ENCODE data around the gene MRPL44. TPM values are rescaled to one million over a fixed set of nuclear protein-coding genes. Genes with fewer than 3 reads are reported as not detected.

The MRPL44 gene
- total RNA-seq, 1 donor from 2014 or later, result 49.9 TPM

DNA sequence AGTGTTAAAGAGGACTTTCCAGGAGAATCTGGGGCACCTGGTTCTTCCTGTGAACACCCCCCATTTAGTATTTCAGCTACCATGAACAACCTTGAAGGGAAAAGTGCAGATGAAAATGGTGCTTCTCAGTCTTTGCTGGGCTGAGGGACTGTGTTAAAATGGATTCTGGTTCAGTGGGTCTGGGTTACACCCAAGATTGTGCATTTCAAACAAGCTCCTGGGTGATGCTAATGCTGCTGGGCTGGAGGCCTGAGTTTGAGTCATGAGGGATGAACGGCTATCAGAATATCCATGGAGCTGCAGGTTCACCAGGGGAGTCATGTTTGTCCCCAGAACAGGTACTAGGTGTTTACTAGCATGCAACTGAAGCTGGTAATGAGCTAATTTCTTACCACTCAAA is 24.0 kb downstream of the MRPL44 start:
- H3K4me3 ChIP-seq (ENCODE audit: low read depth, low read length), result no peak overlapping the region
- DNase-seq (ENCODE audit: low read depth), result no peak
- TF ChIP-seq, protein P1, sequence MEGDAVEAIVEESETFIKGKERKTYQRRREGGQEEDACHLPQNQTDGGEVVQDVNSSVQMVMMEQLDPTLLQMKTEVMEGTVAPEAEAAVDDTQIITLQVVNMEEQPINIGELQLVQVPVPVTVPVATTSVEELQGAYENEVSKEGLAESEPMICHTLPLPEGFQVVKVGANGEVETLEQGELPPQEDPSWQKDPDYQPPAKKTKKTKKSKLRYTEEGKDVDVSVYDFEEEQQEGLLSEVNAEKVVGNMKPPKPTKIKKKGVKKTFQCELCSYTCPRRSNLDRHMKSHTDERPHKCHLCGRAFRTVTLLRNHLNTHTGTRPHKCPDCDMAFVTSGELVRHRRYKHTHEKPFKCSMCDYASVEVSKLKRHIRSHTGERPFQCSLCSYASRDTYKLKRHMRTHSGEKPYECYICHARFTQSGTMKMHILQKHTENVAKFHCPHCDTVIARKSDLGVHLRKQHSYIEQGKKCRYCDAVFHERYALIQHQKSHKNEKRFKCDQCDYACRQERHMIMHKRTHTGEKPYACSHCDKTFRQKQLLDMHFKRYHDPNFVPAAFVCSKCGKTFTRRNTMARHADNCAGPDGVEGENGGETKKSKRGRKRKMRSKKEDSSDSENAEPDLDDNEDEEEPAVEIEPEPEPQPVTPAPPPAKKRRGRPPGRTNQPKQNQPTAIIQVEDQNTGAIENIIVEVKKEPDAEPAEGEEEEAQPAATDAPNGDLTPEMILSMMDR (conservative IDR thresholded peaks at IDR 0.05; ENCODE audit: low read depth, low read length), result no peak

DNA sequence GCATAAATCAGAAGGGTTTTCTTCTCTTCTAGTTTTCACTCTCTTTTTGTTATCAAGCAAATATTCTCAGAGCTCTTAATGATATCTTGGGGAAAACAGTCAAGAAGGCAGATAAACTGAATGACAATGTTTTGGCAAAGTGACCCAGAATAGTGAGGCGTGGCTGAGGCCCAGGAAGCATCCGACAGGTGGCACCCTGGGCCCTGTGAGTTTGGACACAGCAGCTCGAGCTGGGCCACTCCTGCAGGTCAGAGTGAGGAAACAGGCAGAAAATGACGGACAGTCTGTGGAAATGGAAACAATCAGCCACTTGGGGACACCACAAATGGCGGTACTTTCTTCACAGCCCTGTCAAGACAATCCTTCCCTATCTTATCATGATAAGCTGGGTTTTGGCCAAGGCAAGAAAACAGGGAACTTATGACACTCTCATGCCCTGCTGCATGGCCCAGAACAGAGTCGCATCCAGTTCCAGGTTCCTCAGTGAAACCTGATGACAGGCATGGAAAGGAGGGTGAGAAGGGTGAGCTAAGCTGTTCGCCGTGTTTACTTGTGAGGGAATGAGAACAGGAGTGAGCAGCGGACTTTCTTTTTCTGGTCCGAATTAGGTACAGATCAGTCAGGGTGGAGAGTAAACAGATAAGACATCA is 32.1 kb downstream of the MRPL44 start:
- TF ChIP-seq, protein P1 (conservative IDR thresholded peaks at IDR 0.05; ENCODE audit: low read depth, low read length), result peak; percentile 15
- DNase-seq (ENCODE audit: low read depth), result no peak

DNA sequence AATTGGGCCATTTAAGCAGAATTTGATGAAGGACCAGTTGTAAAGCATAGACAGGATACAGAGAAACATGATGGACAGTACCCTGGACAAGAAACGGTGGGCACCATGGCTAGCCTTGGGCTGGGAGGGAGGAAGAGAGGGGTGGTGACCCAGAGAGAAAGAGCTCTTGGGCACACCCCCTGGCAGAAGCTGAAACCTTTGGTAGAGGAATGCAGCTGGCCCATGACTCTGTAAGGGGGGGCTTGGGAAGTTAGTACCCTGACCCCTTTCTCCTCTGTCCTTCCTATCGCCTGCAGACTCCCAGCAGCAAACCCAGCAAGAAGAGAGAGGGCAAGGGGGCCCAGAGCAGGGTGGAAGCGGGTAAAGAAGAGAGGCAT is 32.6 kb downstream of the MRPL44 start:
- no peak overlapping the region for H3K4me3 ChIP-seq (ENCODE audit: low read depth, low read length)
- DNase-seq (ENCODE audit: low read depth), result no peak
- TF ChIP-seq, protein P1 (conservative IDR thresholded peaks at IDR 0.05; ENCODE audit: low read depth, low read length), result no peak

More for the DNA sequence above, 32.1 kb downstream of the MRPL44 start:
- H3K4me3 ChIP-seq (ENCODE audit: low read depth, low read length), result no peak overlapping the region

DNA sequence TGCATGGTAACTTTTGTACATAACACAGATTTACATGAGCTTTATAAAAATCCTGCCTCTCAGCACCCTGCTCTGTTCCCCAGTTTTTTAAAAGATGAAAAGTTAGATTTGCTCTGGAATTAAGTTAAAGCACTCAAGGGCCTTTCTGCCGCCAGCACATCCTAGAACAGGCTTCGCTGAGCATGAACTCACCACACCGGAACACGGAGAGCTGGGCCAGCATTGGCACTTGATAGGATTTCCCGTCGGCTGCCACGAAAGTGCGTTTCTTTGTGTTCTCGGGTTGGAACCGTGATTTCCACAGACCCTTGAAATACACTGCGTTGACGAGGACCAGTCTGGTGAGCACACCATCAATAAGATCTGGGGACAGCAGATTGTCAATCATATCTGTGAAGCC is 34.3 kb downstream of the MRPL44 start:
- TF ChIP-seq, protein P1 (conservative IDR thresholded peaks at IDR 0.05; ENCODE audit: low read depth, low read length), result no peak
- no peak overlapping the region for H3K4me3 ChIP-seq (ENCODE audit: low read depth, low read length)

DNA sequence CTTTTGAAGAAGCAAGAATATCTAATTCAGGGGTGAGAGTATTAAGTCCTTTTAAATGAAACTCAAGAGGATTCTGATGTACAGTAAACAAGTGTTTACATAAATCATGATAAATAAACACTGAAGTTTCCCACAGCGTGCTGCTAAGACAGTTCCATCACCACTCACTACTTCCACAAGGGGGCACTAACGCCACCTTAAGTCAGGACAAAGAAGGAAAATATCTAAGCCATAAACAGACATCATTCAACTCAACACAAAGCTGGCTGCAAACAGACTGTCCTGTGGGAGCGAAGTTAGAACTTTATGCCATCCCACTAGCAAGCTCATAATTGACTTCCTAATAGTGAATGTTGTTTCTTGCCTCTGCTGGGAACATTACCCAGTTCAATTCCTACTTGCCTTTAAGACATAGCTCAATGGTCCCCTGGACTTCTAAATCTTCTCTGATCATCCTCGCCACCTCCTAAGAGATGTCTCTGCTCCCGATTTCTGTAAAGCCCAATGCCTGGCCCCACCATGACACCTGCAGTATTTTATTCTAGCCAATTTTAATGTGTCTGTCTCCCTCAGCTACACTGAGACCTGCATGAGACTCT is 36.5 kb downstream of the MRPL44 start:
- TF ChIP-seq, protein P1 (conservative IDR thresholded peaks at IDR 0.05; ENCODE audit: low read depth, low read length), result peak; percentile 85
- no peak overlapping the region for H3K4me3 ChIP-seq (ENCODE audit: low read depth, low read length)
- peak; percentile 39 for DNase-seq (ENCODE audit: low read depth)

More for the DNA sequence above, 34.3 kb downstream of the MRPL44 start:
- DNase-seq (ENCODE audit: low read depth), result no peak

DNA sequence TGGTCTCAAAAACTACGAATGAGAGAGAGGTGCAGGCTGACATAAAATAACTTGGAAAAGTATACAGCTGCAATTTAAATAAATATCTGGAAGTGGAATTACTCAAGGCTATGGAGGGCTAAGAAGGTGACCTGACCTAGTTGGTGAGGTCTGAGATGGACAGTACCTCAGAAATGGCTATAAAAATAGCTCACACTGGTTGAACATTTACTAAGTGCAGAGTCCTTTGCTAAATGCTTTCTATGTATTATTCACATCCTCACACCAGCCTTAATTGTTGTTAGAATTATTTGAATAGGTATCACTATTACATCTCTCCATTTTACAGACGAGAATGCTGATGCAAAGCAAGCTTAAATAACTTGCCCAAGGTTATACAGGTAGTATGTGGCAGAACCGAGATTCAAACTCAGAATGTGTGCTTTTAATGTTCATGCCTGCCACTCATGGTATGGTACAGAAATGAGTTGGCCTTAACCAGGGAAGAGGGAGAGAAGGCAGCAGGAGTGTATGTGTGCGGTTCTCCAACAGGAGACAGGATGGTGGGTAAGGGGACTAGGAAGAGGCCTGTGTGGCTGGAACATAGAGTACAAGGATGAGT is 37.4 kb downstream of the MRPL44 start:
- TF ChIP-seq, protein P1 (conservative IDR thresholded peaks at IDR 0.05; ENCODE audit: low read depth, low read length), result no peak
- DNase-seq (ENCODE audit: low read depth), result no peak
- no peak overlapping the region for H3K4me3 ChIP-seq (ENCODE audit: low read depth, low read length)

Data from epithelial cell of proximal tubule (primary cell).